HG03097 (cell line): Measurements from ENCODE around the gene CCT8.
"Not testable (repeated sequence)": the region's sequence is repeated elsewhere in the genome, so short reads cannot be mapped to it uniquely, and the experiment has no call there.

Source experiments
- ATAC-seq: cut with Tn5 transposase; IDR thresholded peaks from one replicate; pipeline ENCODE4 v1.9.1; 2021; ENCODE audit not compliant: unreplicated experiment, low FRiP score

The CCT8 gene

DNA sequence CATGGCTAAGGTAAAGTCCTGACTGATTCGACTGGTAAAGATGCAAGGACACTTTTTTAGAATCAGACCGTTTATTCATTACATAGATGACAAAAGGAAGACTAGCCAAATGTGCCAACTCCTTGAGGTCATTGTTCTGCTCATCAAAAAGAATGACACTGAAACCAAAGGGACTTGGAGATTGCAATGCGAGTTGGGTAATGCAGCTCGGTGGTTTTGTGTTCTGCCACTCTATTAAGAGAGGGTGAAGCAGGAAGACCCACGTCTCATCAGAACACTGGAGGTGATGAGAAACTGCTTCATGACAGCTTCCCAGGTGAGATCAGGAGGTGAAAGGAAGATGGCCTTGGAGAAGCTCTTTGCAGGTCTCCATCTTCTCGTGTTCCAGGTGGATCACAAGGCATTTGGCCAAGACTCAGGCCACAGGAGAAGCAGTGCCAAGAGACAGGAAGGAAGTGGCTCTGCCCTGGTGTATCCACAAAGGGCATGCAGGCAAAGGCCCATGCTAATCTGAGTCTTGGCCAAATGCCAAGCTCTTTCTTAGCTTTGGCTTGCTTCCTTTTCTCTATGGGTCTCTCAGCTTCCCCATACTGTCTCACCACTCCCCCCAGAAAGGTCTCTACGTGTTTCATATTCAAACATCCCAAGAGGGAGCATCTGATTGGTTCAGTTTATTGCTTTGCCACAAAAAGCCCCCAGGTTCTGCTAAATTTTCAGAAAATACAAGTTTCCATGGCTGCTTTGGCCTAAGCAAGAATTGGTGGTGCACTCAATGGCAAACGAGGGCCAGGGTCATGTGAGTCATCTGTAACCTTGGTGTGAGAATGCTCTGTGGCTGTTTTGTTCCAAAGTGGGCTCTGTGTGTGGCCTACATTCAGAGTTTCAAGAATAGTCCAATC, 5.7 kb upstream of the CCT8 start:
- ATAC-seq: peak; percentile 35

DNA sequence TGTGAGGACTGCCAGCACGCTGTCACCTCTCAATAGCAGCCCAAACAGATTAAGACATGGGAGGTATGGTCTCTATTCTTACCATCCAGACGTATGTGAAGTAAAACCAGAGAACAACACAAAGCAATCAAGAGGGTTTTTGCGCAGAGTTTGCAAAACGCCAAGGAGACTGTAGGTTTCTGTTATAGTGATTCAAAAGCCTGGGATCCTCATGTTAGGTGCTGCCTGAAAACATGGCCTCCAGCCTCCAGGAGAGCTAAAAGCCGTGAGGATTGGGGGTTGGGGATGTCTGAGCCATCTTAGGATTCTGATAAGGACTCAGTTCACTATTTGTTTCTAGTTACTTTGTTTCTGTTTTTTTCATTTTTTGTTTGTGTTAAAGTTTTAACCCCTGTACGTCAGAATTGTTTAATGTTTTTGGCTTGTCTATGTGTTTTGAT, 4.2 kb upstream of the CCT8 start:
- ATAC-seq: no peak

DNA sequence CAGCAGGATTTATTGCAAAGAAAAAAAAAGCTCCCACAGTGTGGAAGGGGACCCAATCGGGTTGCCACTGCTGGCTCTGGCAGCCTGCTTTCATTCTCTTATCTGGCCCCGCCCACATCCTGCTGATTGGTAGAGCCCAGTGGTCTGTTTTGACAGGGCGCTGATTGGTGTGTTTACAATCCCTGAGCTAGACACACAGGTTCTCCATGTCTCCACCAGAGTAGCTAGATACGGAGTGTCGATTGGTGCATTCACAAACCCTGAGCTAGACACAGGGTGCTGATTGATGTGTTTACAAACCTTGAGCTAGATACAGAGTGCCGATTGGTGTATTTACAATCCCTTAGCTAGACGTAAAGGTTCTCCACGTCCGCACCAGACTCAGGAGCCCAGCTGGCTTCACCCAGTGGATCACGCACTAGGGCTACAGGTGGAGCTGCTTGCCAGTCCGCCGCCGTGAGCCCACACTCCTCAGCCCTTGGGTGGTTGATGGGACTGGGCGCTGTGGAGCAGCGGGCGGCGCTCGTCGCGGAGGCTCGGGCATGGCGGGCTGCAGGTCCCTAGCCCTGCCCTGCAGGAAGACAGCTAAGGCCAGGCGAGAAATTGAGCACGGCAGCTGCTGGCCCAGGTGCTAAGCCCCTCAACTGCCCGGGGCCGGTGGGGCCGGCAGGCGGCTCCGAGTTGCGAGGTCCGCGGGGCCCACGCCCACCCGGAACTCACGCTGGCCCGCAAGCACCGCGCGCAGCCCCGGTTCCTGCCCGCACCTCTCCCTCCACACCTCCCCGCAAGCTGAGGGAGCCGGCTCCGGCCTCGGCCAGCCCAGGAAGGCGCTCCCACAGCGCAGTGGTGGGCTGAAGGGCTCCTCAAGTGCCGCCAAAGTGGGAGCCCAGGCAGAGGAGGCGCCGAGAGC, 3.5 kb upstream of the CCT8 start:
- ATAC-seq: not testable (repeated sequence)

DNA sequence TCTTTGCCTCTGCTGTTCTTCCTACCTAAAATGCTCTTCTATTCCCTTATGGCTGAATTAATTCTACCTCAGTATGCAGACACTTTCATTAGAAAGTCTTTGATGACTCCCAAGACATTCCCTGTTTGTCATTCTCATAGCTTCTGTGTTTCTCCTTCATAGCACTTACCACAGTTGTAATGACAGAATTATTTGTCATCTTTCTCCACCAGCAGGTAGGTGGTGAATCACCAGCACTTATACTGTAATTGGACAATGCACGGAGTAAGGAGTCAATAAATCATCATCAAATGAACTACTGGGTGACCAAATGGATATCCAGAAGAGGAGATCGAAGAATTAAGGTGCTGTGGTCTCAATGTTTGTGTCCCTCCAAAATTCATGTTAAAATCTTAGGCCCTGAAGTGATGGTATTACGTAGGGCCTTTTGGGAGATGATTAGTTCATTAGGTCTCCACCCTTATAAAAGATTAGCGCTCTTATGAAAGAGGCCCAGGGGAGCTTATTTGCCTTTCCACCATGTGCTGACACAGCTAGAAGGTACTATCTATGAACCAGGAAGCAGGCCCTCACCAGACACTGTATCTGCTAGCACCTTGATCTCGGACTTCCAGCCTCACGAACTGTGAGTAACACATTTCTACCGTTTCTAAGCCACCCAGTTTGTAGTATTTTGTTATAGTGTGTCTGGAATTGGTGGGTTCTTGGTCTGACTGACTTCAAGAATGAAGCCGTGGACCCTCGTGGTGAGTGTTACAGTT, 2.4 kb upstream of the CCT8 start:
- ATAC-seq: no peak

DNA sequence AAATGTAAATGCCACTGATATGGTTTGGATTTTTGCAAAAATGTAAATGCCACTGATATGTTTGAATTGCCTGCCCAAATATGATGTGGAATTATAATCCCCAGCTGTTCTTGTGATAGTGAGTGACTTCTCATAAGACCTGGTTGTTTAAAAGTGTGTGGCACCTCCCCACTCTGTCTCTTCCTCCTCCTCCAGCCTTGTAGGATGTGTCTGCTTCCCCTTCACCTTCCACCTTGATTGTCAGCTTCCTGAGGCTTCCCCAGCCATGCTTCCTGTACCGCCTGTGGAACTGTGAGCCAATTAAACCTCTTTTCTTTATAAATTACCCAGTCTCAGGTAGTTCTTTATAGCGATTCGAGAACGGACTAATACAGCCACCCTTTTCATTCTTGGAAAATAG, 1.3 kb upstream of the CCT8 start:
- ATAC-seq: no peak

DNA sequence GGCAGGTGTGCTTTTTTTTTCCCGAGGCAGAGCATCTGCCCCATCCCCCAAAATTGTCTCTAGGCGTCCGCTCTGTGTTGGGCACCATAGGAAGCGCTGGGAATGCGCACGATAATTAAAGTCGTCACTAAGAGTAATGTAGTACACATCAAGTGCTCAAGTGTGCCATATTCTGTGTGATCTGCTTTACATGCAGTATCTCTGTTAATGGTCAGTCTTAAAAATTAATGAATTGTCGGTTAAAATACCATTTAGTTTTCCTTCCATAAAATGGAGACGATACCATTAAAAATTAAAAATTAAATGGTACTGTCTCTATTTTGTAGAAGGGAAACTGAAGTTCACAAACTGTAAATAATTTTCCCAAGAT, 544 bp upstream of the CCT8 start:
- ATAC-seq: peak; percentile 7

DNA sequence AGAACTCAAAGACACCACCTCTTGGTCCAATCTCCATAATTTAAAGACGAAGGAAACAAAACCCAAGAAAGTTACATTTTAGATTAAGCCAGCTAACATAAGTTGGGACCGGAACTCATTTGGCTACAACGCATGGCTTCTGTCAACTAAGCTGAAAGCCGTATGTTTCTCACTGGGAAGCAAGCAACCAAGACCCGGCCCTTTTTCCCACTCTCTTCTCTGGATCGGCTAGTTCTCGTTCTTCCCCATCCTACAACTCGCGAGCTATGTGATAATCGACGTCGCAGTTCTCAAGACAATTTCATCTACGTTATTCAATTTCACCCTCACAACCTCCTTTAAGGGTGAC, 601 bp downstream of the CCT8 start:
- no peak for ATAC-seq

DNA sequence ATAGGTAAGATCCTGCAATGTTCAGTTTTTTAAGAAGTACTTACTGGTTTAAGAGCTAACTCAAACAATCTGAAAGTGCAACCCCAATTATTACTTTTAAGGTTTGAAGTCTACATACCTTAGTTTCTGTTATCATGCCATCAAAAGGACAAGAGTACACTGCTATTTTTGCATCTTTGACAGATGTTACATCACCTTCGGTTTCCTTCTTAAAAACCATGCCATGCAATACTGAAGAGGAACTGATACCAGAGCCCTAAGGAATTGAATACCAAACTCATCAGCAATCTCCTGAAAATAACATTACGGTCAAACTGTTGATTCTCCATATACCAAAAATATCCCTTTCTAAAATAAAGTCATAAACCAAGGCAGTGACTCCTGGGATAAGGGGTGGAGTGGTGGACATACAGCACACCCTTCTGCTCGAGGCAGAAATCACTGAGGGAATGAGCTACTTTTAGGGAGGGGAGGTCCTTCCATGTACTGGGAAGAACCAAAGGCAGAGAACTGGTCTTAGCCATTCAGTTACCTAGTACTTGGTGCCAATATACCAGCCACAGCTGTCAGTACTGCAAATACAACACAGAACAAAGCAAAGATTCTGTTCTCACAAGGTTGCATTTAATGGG, 8.5 kb downstream of the CCT8 start:
- peak; percentile 84 for ATAC-seq

DNA sequence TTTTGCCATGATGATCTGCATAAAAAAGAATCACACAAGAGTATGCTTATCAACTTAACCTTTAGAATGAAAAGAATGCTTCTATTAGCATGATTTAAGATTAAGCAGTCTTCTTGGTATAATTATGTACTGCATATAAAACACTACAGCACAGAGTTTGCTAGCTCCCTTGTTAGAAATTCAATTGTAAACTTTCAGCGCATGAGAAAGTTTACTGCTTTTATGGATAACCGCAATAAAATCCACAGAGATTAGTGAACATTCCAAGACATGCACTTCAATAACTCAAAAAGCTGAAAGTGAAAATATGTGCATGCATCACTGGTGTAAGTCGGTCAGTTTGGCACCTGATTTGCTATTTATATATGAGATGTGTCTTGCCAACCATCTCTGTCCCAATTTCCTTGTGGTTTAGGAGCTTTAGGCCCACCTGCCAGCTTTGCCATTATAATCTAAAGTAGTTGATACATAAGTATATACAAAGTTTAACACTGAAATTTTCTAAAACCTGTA, 16.9 kb downstream of the CCT8 start:
- no peak for ATAC-seq

DNA sequence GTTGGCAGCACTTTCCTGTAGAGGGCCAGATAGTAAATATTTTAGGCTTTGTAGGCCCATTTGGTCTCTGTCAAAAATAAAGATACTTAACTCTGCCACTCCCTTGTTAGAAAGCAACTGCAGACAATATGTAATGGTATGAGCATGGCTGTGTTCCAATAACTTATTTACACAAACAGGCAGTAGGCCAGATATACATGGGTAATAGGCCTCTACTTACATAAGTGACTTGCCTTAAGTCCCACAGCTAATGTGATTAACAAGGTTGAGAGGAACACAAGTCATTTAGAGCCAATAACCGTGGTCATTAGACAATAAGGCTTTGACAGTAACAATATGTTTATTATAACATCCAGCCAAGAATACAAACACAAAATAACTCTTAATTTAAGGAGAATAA, 17.4 kb downstream of the CCT8 start:
- no peak for ATAC-seq

DNA sequence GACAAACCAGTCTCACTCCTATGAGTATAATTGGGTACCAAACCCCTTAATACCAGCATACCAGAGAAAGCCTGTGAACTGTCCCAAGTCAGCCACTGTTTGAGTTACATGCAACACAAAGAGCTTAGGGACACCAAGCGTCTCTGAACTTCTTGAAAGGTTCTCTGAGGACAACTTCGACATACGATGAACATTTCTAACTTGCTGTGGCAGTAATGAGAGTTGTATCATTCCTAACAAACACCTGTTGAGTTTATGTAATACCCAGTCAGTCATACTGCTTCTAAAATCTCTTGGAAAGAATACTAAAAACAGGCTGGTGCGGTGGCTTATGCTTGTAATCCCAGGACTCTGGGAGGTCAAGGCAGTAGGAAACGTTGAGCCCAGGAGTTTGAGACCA, 18.4 kb downstream of the CCT8 start:
- no peak for ATAC-seq

DNA sequence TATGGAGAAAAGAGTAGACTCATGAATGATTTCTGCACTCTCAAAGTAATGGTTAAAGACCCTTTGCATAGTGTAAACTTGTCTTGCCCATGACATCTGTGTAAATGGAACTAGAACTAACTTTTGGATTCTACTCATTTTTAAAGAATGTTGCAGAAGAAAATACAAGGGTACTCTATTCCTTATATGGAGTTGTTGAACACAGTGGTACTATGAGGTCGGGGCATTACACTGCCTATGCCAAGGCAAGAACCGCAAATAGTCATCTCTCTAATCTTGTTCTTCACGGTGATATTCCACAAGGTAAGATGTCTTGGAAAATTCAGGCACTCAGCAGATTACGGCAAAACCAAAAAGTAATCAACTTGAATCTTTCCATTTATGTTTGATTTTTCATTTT, 19.8 kb downstream of the CCT8 start:
- no peak for ATAC-seq

DNA sequence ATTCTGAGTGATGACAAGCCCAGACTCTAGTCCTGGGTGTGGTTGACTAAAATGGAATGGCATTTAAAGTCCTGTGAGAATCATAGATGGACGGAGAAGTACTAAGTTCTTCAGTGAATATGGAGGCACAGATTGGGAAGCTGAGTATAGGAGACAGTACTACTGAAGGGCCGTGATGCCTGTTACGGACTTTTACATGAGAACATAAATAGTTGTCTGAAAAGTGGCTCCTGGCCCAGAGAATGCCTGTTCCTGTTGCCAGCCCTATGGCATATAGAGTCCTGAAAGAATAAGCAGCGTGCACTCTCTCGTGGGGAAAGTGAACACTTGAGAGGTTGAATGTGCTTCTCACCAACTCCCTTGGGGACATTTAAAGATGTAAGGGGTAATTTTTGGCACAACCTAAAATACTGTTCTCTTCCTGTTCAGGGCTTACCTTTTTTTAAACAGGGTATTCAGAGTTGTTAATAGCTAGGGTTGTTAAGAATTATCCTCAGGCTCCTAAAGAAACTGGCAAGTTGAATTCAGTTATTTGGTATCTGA, 20.4 kb downstream of the CCT8 start:
- no peak for ATAC-seq

DNA sequence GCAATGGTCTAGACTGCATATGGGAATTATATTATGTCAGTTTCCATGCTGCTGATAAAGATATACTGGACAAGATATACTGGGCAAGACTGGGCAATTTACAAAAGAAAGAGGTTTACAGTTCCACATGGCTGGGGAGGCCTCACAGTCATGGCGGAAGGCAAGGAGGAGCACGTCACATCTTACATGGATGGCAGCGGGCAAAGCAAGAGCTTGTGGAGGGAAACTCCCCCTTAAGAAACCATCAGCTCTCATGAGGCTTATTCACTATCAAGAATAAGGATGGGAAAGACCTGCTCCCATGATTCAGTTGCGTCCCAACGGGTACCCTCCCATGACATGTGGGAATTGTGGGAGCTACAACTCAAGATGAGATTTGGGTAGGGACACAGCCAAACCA, 21.2 kb downstream of the CCT8 start:
- no peak for ATAC-seq

DNA sequence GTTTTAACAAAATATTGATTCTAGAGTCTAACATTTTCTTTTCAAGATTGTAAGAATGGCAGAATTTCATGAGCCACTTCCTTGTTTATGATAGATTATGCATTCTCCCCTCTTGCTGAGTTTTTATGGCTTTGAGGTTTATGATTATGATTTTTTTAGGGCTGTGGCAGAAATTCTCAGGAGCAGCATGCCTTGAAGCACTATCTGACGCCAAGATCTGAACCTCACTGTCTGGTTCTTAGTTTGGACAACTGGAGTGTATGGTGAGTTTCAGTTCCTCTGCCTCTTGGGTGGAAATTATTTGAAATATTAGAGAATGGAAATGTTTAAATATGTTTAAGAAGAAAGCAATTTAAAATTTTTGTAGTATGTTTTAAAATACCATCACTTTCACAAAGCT, 38.8 kb downstream of the CCT8 start:
- ATAC-seq: no peak

DNA sequence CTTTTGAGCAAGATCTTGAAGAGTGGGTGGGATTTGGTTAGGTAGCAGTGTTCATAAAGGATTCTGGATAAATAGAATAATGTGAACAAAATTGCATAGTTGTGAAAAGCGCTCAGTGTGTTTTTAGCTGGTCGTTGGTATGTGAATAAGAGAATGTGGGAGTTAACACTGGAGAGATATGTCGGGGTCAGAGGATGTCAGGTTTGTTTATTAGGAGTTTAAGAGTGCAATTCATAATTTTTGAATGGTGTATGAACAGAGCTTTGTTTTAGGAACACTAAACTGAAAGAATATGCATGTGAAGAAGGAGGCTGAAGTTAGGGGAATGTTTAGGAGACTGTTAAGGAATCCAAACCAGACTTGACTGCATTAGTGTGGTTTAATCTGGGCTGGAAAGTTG, 39.6 kb downstream of the CCT8 start:
- no peak for ATAC-seq

DNA sequence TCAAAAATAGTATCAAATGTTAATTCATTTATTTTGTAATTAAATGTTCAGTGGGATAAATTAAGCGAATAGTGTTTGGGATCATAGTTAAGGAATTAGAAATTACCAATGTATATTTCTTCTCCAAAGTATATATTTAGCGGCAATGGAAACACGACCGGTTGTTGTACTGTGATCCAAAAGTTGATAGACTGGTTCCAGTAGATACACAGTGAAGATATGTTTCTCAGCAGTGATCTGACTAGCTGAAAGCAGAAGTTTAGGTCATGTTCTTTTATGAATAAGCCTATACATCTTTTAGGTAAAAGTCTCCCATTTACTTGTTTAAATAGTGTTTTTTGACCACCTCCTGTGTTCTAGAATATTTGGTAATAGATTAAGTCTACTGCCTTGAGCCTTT, 40.1 kb downstream of the CCT8 start:
- no peak for ATAC-seq

DNA sequence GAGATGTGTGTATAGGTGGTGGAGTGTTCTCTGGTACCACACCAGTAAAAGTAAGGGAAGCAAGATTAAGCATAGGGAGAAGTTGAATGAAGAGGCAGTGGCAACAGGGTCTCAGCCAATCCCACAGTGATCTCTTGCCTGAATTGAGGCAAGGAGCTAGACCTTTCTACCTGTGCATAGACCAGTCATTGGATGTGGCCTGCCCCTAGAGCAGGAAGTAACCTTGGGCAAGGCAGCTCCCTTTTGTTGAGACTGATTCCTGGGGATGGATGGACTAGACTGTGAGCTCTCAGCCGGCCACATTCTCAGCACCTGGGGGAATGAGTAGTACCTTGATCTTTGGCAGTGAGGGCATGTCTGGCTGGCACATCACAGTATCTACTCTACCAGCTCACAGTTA, 42.5 kb downstream of the CCT8 start:
- no peak for ATAC-seq

DNA sequence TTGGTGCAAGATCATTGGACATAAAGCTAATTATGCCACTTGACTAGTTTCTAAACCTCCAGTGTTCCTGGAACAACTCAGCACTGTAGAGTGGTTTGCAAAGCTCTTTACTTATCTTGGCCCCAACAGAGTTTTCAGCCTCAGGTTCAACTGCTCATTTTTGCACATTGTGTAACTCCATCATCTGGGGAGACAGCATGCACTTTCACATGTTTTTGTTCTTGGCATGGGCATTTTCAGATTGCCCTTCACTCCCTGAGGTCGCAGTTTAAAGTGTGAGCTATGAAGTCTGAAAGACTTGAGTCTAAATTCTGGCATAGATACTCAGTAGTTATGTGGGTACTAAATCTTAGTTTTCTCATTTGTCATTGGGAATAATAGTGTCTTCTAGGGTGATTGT, 43.9 kb downstream of the CCT8 start:
- ATAC-seq: no peak

DNA sequence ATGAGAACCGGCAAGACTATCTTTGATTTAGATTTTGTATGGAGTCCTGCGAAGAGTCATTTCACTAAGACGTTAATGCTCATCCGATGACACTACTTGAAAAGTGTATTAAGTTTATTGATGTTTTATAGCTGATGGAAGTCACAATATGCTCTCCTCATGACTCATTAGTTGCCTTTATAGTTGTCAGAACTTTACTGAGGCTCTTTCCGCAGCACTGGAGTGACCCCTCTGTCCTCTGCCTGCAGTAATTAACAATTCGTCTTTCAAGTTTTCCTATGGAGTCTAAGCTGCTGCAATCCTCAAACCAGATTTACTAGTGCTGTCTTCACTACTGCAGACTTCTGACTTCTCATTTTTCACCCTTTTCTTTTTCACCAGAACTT, 48.1 kb downstream of the CCT8 start:
- ATAC-seq: no peak
